GM10847 (cell line): ENCODE data around the gene ZNF441.

ENCODE experiments used
- POLR2A ChIP-seq: IDR thresholded peaks from 2 replicates; pipeline ENCODE4 v1.6.1; 2011; ENCODE audit not compliant: insufficient read length; ENCODE audit errors: extremely low read depth

The ZNF441 gene

GRCh38 chr19:11766597-11767591, at the start of gene ZNF441:
Gene ZNF441, plus strand, starts transcription at chr19:11767000. Its CDS starts 194 bp downstream, at chr19:11767194.
- peak; percentile 66 for TF ChIP-seq POLR2A

GRCh38 chr19:11721681-11722080, 45.1 kb upstream of the ZNF441 start:
- TF ChIP-seq POLR2A, result no peak

GRCh38 chr19:11722414-11722813, 44.4 kb upstream of the ZNF441 start:
- TF ChIP-seq POLR2A, result no peak

GRCh38 chr19:11729586-11729985, 37.2 kb upstream of the ZNF441 start:
- no peak for TF ChIP-seq POLR2A

- no peak for TF ChIP-seq POLR2A
These were observed 31.4 kb upstream of the ZNF441 start for GRCh38 chr19:11735375-11735774.

- TF ChIP-seq POLR2A, result no peak
These were observed 30.1 kb upstream of the ZNF441 start for GRCh38 chr19:11736696-11737095.

GRCh38 chr19:11737964-11738745, 28.6 kb upstream of the ZNF441 start:
- no peak for TF ChIP-seq POLR2A

- TF ChIP-seq POLR2A, result peak; percentile 45
These were observed 27.8 kb upstream of the ZNF441 start, which contains the start of gene ZNF823 for GRCh38 chr19:11738746-11739620. Gene ZNF823, minus strand, starts transcription at chr19:11738946. Its CDS starts 127 bp downstream, at chr19:11738819.

- TF ChIP-seq POLR2A, result no peak
These were observed 20.9 kb upstream of the ZNF441 start for GRCh38 chr19:11745869-11746268.

GRCh38 chr19:11747277-11747676, 19.5 kb upstream of the ZNF441 start:
- TF ChIP-seq POLR2A, result no peak

- no peak for TF ChIP-seq POLR2A
These were observed 17.0 kb upstream of the ZNF441 start for GRCh38 chr19:11749751-11750150.

GRCh38 chr19:11752244-11752736, 14.5 kb upstream of the ZNF441 start:
- TF ChIP-seq POLR2A, result no peak

GRCh38 chr19:11754663-11755062, 12.1 kb upstream of the ZNF441 start:
- no peak for TF ChIP-seq POLR2A

- TF ChIP-seq POLR2A, result no peak
These were observed 9.8 kb upstream of the ZNF441 start for GRCh38 chr19:11756965-11757364.

GRCh38 chr19:11759805-11760204, 7.0 kb upstream of the ZNF441 start:
- TF ChIP-seq POLR2A, result no peak
